ENCODE data around the gene AP5S1.

DNA sequence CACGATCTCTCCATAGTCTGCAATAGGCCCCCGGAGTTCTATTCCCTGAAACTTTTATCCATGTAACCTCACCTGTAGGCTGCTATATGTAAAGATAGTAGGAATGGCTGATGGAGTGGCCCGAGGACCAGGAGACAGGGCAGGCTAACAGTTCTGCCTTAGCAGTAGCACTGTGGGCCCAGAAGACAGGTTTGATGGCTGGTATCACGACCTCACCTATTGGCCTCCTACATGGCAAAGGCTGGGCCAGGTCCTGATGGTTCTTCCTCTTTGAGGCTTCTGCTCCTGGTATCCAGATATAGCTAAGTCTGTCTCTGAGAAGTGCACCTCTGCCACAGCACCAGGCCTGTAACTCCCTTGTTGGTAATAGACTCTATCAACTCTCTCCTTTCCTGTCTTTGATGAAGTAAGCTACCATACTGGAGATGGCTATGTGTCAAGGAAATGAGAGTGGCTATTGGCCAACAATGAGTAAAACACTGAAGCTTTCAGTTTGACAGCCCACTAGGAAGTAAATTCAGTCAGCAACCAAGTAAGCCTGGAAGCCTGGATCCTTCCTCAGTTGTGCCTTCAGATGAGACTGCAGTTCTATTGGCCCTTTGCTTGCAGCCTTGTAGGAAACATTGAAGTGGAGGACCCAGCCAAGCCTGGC lies 44.8 kb upstream of the AP5S1 start:
- TF ChIP-seq POLR2A (IDR thresholded peaks at IDR 0.05; ENCODE audit: low read length) (no peak), GATA1 (IDR thresholded peaks at IDR 0.05; ENCODE audit: low read depth, low read length) (no peak)

All from erythroblast (primary cell).